K562 (cell line): ENCODE data around the gene SAMD9L. TPM values are rescaled to one million over a fixed set of nuclear protein-coding genes. Genes with fewer than 3 reads are reported as not detected.

Experiments
- FOXJ2 ChIP-seq: fragments of 200-800 bp; sonication (Bioruptor generic); IDR thresholded peaks from 2 replicates; pipeline ENCODE4 v1.6.1; 2016; ENCODE audit warnings: missing genetic modification characterization, missing compliant biosample characterization
- GTF2A2 ChIP-seq: IDR thresholded peaks from 2 replicates; pipeline ENCODE4 v1.6.1; 2016; ENCODE audit warnings: mild to moderate bottlenecking, missing genetic modification characterization, missing compliant biosample characterization
- HINFP ChIP-seq: fragments of 450-650 bp; conservative IDR thresholded peaks from 2 replicates; pipeline ENCODE4 v1.6.1; 2016; ENCODE audit warnings: missing genetic modification characterization, low read depth, mild to moderate bottlenecking, control low read depth, missing compliant biosample characterization
- MCM5 ChIP-seq: fragments of 450-650 bp; IDR thresholded peaks from 2 replicates; pipeline ENCODE4 v1.6.1; 2016; ENCODE audit warnings: low read depth
- MEF2A ChIP-seq: IDR thresholded peaks from 2 replicates; pipeline ENCODE4 v1.6.1; 2011; ENCODE audit warnings: low read depth, mild to moderate bottlenecking, low read length, moderate library complexity; ENCODE audit not compliant: control insufficient read depth
- MEF2D ChIP-seq: conservative IDR thresholded peaks from 2 replicates; pipeline ENCODE4 v1.6.1; 2016; ENCODE audit warnings: low read depth, missing genetic modification characterization, missing compliant biosample characterization
- MYNN ChIP-seq, 2 experiments: sonication (generic); formaldehyde crosslinking in 1 of 2; IDR thresholded peaks; 2 replicates each; pipeline versions ENCODE4 v1.5.0 to v1.6.1; 2016 to 2020; ENCODE audit warnings: antibody characterized with exemption in 1 of 2, missing genetic modification reagents in 1 of 2
- NCOA6 ChIP-seq: fragments of 450-650 bp; IDR thresholded peaks from 2 replicates; pipeline ENCODE4 v1.6.1; 2017; ENCODE audit warnings: mild to moderate bottlenecking
- NR4A1 ChIP-seq, 2 experiments: fragments of 250-450 bp in 1 of 2; fragments of 450-650 bp in 1 of 2; sonication (Bioruptor Pico) in 1 of 2; IDR thresholded peaks; 2 replicates each; pipeline versions ENCODE4 v1.4.0 to v1.6.1; 2016 to 2020; ENCODE audit warnings: mild to moderate bottlenecking in 2 of 2, missing compliant biosample characterization in 1 of 2, missing genetic modification characterization in 1 of 2, moderate library complexity in 1 of 2
- RHOXF2B ChIP-seq: fragments of 250-450 bp; sonication (Bioruptor Pico); conservative IDR thresholded peaks from 2 replicates; pipeline ENCODE4 v1.5.1; 2021
- SMAD1 ChIP-seq: fragments of 150-350 bp; IDR thresholded peaks from 2 replicates; pipeline ENCODE4 v1.6.1; 2014; ENCODE audit warnings: low read length, low read depth; ENCODE audit not compliant: partially characterized antibody
- SRSF9 ChIP-seq: fragments of 200-400 bp; formaldehyde crosslinking; IDR thresholded peaks from 2 replicates; pipeline ENCODE4 v1.6.1; 2017; ENCODE audit warnings: low read depth, low read length, borderline replicate concordance
- USF1 ChIP-seq: sonication (generic); formaldehyde crosslinking; IDR thresholded peaks from 2 replicates; pipeline ENCODE4 v1.9.0; 2022; ENCODE audit warnings: mild to moderate bottlenecking, missing genetic modification reagents
- USF2 ChIP-seq: sonication (generic); formaldehyde crosslinking; IDR thresholded peaks from 2 replicates; pipeline ENCODE4 v1.5.0; 2020; ENCODE audit warnings: missing genetic modification reagents
- ZBTB1 ChIP-seq: sonication (generic); formaldehyde crosslinking; IDR thresholded peaks from 2 replicates; pipeline ENCODE4 v1.8.1; 2023; ENCODE audit warnings: missing genetic modification reagents, low read depth, mild to moderate bottlenecking, borderline replicate concordance
- ZKSCAN3 ChIP-seq: fragments of 250-450 bp; sonication (Bioruptor Pico); IDR thresholded peaks from 2 replicates; pipeline ENCODE4 v1.4.0; 2020
- ZMIZ1 ChIP-seq, 2 experiments: fragments of 150-350 bp in 1 of 2; IDR thresholded peaks; 2 replicates each; pipeline ENCODE4 v1.6.1; 2012 to 2016; ENCODE audit warnings: low read depth in 2 of 2, low read length in 2 of 2, mild to moderate bottlenecking in 1 of 2, moderate library complexity in 1 of 2
- ZNF121 ChIP-seq: sonication (generic); formaldehyde crosslinking; conservative IDR thresholded peaks from 2 replicates; pipeline ENCODE4 v1.8.0; 2022; ENCODE audit warnings: missing genetic modification reagents
- ZNF134 ChIP-seq: fragments of 250-450 bp; sonication (Bioruptor Pico); conservative IDR thresholded peaks from 2 replicates; pipeline ENCODE4 v1.4.0; 2020
- ZNF24 ChIP-seq: fragments of 450-650 bp; IDR thresholded peaks from 2 replicates; pipeline ENCODE4 v1.6.1; 2016
- ZNF274 ChIP-seq: IDR thresholded peaks from 2 replicates; pipeline ENCODE4 v1.6.1; 2011; ENCODE audit warnings: low read depth, mild to moderate bottlenecking, low read length, moderate library complexity, borderline replicate concordance
- ZNF778 ChIP-seq: fragments of 450-650 bp; formaldehyde crosslinking; IDR thresholded peaks from 2 replicates; pipeline ENCODE4 v1.4.0; 2020; ENCODE audit warnings: mild to moderate bottlenecking, moderate library complexity
- ZNF780A ChIP-seq: fragments of 250-450 bp; sonication (Bioruptor Pico); IDR thresholded peaks from 2 replicates; pipeline ENCODE4 v1.5.0; 2021; ENCODE audit warnings: mild to moderate bottlenecking
- polyA plus RNA-seq, 8 experiments: library from polyadenylated mRNA; depleted of rRNA in 4 of 8; stranded (reverse) in 5 of 8; unstranded in 3 of 8; fragments of >200 nt; fragmentation: Nextera tagmentation in 2 of 8; fragmentation: Illumina TruSeq in 1 of 8; extraction: Ambion mirVana in 2 of 8; extraction: Trizol in 1 of 8; gene quantifications; 2 replicates each; pipeline versions ENCODE4 v1.2.1 to v1.2.3, GENCODE V29; 2011 to 2014; ENCODE audit warnings: inconsistent platforms in 1 of 8, missing spikeins in 1 of 8
- total RNA-seq, 7 experiments: library from RNA; depleted of rRNA in 6 of 7; stranded (reverse); fragments of >200 nt in 6 of 7; fragmentation: Illumina TruSeq in 2 of 7; extraction: Trizol in 2 of 7; gene quantifications; 2 replicates each; pipeline versions ENCODE4 v1.2.1 to v1.2.3, GENCODE V29; 2011 to 2021; ENCODE audit warnings: low replicate concordance in 1 of 7

SAMD9L gene
- total and polyA plus RNA-seq, 9 of the 15 experiments (the other 6 are each of a cell fraction or from before 2014, with no cell fraction given), result 0.15 to 1.0 (median 0.48) TPM

GRCh38 chr7:93148727-93149126, 542 bp upstream of the SAMD9L start (continued):
- no peak for TF ChIP-seq NCOA6
- TF ChIP-seq ZNF274, result no peak
- TF ChIP-seq HINFP (tag), result peak; percentile 65
- TF ChIP-seq ZNF778 (CRISPR knock-in tag), result no peak
- TF ChIP-seq FOXJ2 (tag), result no peak
- TF ChIP-seq MCM5, result no peak
- no peak for TF ChIP-seq MEF2A
- TF ChIP-seq SRSF9, result no peak
- no peak for TF ChIP-seq ZBTB1 (CRISPR knock-in tag)
- TF ChIP-seq ZNF780A (CRISPR knock-in tag), result no peak
- no peak for TF ChIP-seq NR4A1 (CRISPR knock-in tag; IDR thresholded peaks at IDR 0.05)
- TF ChIP-seq NR4A1 (tag; IDR thresholded peaks at IDR 0.05), result peak; percentile 97
- TF ChIP-seq ZMIZ1 (IDR thresholded peaks at IDR 0.05; ENCODE audit: low read depth in 2 of 2, low read length in 2 of 2), result no peak
- TF ChIP-seq ZNF24, result no peak
- peak; percentile 92 for TF ChIP-seq GTF2A2
- no peak for TF ChIP-seq USF2 (CRISPR knock-in tag)
- no peak for TF ChIP-seq ZKSCAN3 (CRISPR knock-in tag)
- TF ChIP-seq USF1 (CRISPR knock-in tag), result no peak
- TF ChIP-seq MYNN (IDR thresholded peaks at IDR 0.05), result no peak
- TF ChIP-seq MYNN (CRISPR knock-in tag; IDR thresholded peaks at IDR 0.05), result no peak
- TF ChIP-seq ZNF121 (CRISPR knock-in tag), result no peak
- peak; percentile 87 for TF ChIP-seq MEF2D (tag)
- TF ChIP-seq RHOXF2B, result no peak
- TF ChIP-seq SMAD1, result no peak
- TF ChIP-seq ZNF134 (CRISPR knock-in tag), result peak; percentile 50
